ENCODE data around the gene DNAH6. TPM values are rescaled to one million over a fixed set of nuclear protein-coding genes. Genes with fewer than 3 reads are reported as not detected.

The DNAH6 gene
- total RNA-seq, 1 experiment from 2014 or later = 0.32 TPM

- peaks cover 3% of the 10 kb centered on the region for H3K27me3 Mint-ChIP-seq (ENCODE audit: insufficient read depth, unreplicated experiment)
- no TSS peak for BruUV-seq (replicated peaks)
- H3K9me3 Mint-ChIP-seq (ENCODE audit: unreplicated experiment) = peaks cover 11% of the 10 kb centered on the region
These were observed 39.9 kb downstream of the DNAH6 start for GRCh38 chr2:84556190-84556589.

GRCh38 chr2:84559838-84560237, 43.5 kb downstream of the DNAH6 start:
- Mint-ChIP-seq H3K4me1 (ENCODE audit: low read depth, unreplicated experiment) (no peaks in the 10 kb centered on the region), H3K4me3 (ENCODE audit: unreplicated experiment) (no peak overlapping the region), H3K27me3 (ENCODE audit: insufficient read depth, unreplicated experiment) (no peaks in the 10 kb centered on the region), H3K36me3 (ENCODE audit: insufficient read depth, unreplicated experiment) (no peaks in the 10 kb centered on the region), H3K9me3 (ENCODE audit: unreplicated experiment) (peaks cover 21% of the 10 kb centered on the region), H3K27ac (ENCODE audit: unreplicated experiment) (no peak overlapping the region)
- intact Hi-C loops (cut with micrococcal nuclease; ENCODE audit: unreplicated experiment) = no loop called here
- no peaks in the 10 kb centered on the region for H3K4me1 ChIP-seq
- no peaks in the 10 kb centered on the region for H3K27me3 ChIP-seq (replicated peaks; ENCODE audit: control insufficient read depth, insufficient read depth, low read length)
- BruUV-seq (replicated peaks) = no TSS peak
- no peak for DNase-seq
- ChIA-PET POLR2A (no interaction called here), CTCF (no interaction called here)
- TF ChIP-seq CTCF (IDR thresholded peaks at IDR 0.05; ENCODE audit: insufficient read depth in 1 of 2, low read depth in 1 of 2, low read length in 1 of 2, severe bottlenecking in 1 of 2, unreplicated experiment in 1 of 2) = no peak
- H3K36me3 ChIP-seq (ENCODE audit: control insufficient read depth, insufficient read depth, low read length) = no peaks in the 10 kb centered on the region
- H3K9me3 ChIP-seq = peaks cover 10% of the 10 kb centered on the region
- H3K4me3 ChIP-seq (ENCODE audit: low read depth, low read length) = no peak overlapping the region

More at GRCh38 chr2:84556190-84556589, 39.9 kb downstream of the DNAH6 start:
- Histone ChIP-seq H3K27me3 (replicated peaks; ENCODE audit: control insufficient read depth, insufficient read depth, low read length) (no peaks in the 10 kb centered on the region), H3K4me1 (no peaks in the 10 kb centered on the region), H3K4me3 (ENCODE audit: low read depth, low read length) (no peak overlapping the region), H3K9me3 (peaks cover 10% of the 10 kb centered on the region), H3K36me3 (ENCODE audit: control insufficient read depth, insufficient read depth, low read length) (no peaks in the 10 kb centered on the region)
- CTCF ChIA-PET = no interaction called here
- POLR2A ChIA-PET = no interaction called here
- Mint-ChIP-seq H3K4me1 (ENCODE audit: low read depth, unreplicated experiment) (no peaks in the 10 kb centered on the region), H3K27ac (ENCODE audit: unreplicated experiment) (no peak overlapping the region), H3K36me3 (ENCODE audit: insufficient read depth, unreplicated experiment) (no peaks in the 10 kb centered on the region), H3K4me3 (ENCODE audit: unreplicated experiment) (no peak overlapping the region)
- DNase-seq = no peak
- intact Hi-C loops (cut with micrococcal nuclease; ENCODE audit: unreplicated experiment) = no loop called here
- no peak for TF ChIP-seq CTCF (IDR thresholded peaks at IDR 0.05; ENCODE audit: insufficient read depth in 1 of 2, low read depth in 1 of 2, low read length in 1 of 2, severe bottlenecking in 1 of 2, unreplicated experiment in 1 of 2)

- CTCF ChIA-PET = no interaction called here
- Histone ChIP-seq H3K36me3 (ENCODE audit: control insufficient read depth, insufficient read depth, low read length) (no peaks in the 10 kb centered on the region), H3K4me3 (ENCODE audit: low read depth, low read length) (no peak overlapping the region), H3K4me1 (no peaks in the 10 kb centered on the region), H3K27me3 (replicated peaks; ENCODE audit: control insufficient read depth, insufficient read depth, low read length) (no peaks in the 10 kb centered on the region), H3K9me3 (no peaks in the 10 kb centered on the region; the same call in 1 of the 2 replicates)
- POLR2A ChIA-PET = no interaction called here
- H3K4me3 Mint-ChIP-seq (ENCODE audit: unreplicated experiment) = no peak overlapping the region
- H3K27me3 Mint-ChIP-seq (ENCODE audit: insufficient read depth, unreplicated experiment) = peaks cover 8% of the 10 kb centered on the region
- no peaks in the 10 kb centered on the region for H3K9me3 Mint-ChIP-seq (ENCODE audit: unreplicated experiment)
- BruUV-seq (replicated peaks) = no TSS peak
- no peak for TF ChIP-seq CTCF (IDR thresholded peaks at IDR 0.05; ENCODE audit: insufficient read depth in 1 of 2, low read depth in 1 of 2, low read length in 1 of 2, severe bottlenecking in 1 of 2, unreplicated experiment in 1 of 2)
- no peak overlapping the region for H3K27ac Mint-ChIP-seq (ENCODE audit: unreplicated experiment)
- H3K36me3 Mint-ChIP-seq (ENCODE audit: insufficient read depth, unreplicated experiment) = no peaks in the 10 kb centered on the region
- intact Hi-C loops (cut with micrococcal nuclease; ENCODE audit: unreplicated experiment) = no loop called here
- no peak for DNase-seq
- H3K4me1 Mint-ChIP-seq (ENCODE audit: low read depth, unreplicated experiment) = no peaks in the 10 kb centered on the region
These were observed 63.4 kb downstream of the DNAH6 start for GRCh38 chr2:84579661-84580060.

Measured in Caco-2 (cell line).